HepG2 (cell line): Measurements from ENCODE around the gene RAB23. TPM values are rescaled to one million over a fixed set of nuclear protein-coding genes. Genes with fewer than 3 reads are reported as not detected.

ENCODE experiments used
- ATAC-seq: fragments of 200-7000 bp; cut with Tn5 transposase; 3 replicates; pipeline ENCODE4 v1.9.1; 2020; ENCODE audit warnings: mild to moderate bottlenecking, moderate library complexity
- BruUV-seq: library from RNA; stranded (reverse); fragments of 400-500 nt; replicated peaks from 2 replicates; lab custom pipeline; 2021; lab: Mats Ljungman, UMichigan
- CTCF ChIA-PET: fragments of 300-600 bp; formaldehyde crosslinking; extraction: SDS; loops from one replicate; lab custom pipeline; 2021; ENCODE audit warnings: low total read pairs, inconsistent platforms, low intra/inter-chr PET ratio; lab: Yijun Ruan, JAX
- POLR2A ChIA-PET: fragments of 350-600 bp; sonication (Branson Sonifier 250); formaldehyde crosslinking; loops from one replicate; lab custom pipeline; 2020; ENCODE audit warnings: antibody characterized with exemption, inconsistent platforms; lab: Yijun Ruan, JAX
- DNase-seq: peaks from one replicate; pipeline ENCODE4 v3.0.0-alpha.2; 2015; ENCODE audit warnings: low spot score
- FAIRE-seq: peaks from 3 replicates; lab custom pipeline; 2011; peaks lifted over from hg19 to GRCh38; lab: Jason Lieb, UNC
- H2AFZ ChIP-seq: one replicate; pipeline ENCODE4 v1.6.1; 2011; ENCODE audit warnings: low read length, inconsistent platforms
- H3K27ac ChIP-seq: fragments of 300-600 bp; 3 replicates; pipeline ENCODE4 v1.8.0; 2011; ENCODE audit warnings: mixed run types, mild to moderate bottlenecking, mixed read lengths, low read length, inconsistent platforms; ENCODE audit not compliant: insufficient read depth; ENCODE audit errors: extremely low read length
- H3K27me3 ChIP-seq, 2 experiments: fragments of 200-600 bp in 1 of 2; 2 replicates in 1 of 2; 3 replicates in 1 of 2; pipeline versions ENCODE4 v1.6.0 to v1.8.0; 2011; ENCODE audit warnings: low read length in 2 of 2, mild to moderate bottlenecking in 2 of 2, moderate library complexity in 2 of 2, inconsistent platforms in 1 of 2; ENCODE audit not compliant: insufficient read depth in 2 of 2, control insufficient read depth in 1 of 2
- H3K36me3 ChIP-seq, 2 experiments: fragments of 200-600 bp in 1 of 2; replicated peaks in 1 of 2; 2 replicates in 1 of 2; 3 replicates in 1 of 2; pipeline versions ENCODE4 v1.5.1 to v1.8.0; 2011; ENCODE audit warnings: low read length in 2 of 2, inconsistent platforms in 1 of 2; ENCODE audit not compliant: insufficient read depth in 2 of 2, control insufficient read depth in 1 of 2
- H3K4me1 ChIP-seq: 2 replicates; pipeline ENCODE4 v1.5.1; 2012; ENCODE audit warnings: low read length, inconsistent platforms; ENCODE audit not compliant: insufficient read depth
- H3K4me2 ChIP-seq: 2 replicates; pipeline ENCODE4 v1.6.0; 2011; ENCODE audit warnings: low read depth, low read length, inconsistent platforms
- H3K4me3 ChIP-seq, 3 experiments: fragments of 200-600 bp in 1 of 3; sonication (generic), shearing (Covaris generic) in 1 of 3; replicated peaks in 1 of 3; 2 replicates each; pipeline ENCODE4 v1.5.1; 2011 to 2016; ENCODE audit warnings: low read length in 3 of 3, inconsistent platforms in 2 of 3, low read depth in 2 of 3, mild to moderate bottlenecking in 2 of 3, control low read depth in 1 of 3, mixed read lengths in 1 of 3; ENCODE audit not compliant: insufficient read depth in 1 of 3
- H3K79me2 ChIP-seq: one replicate; pipeline ENCODE4 v1.6.1; 2011; ENCODE audit warnings: low read length, inconsistent platforms; ENCODE audit not compliant: insufficient read depth
- H3K9ac ChIP-seq: 2 replicates; pipeline ENCODE4 v1.6.0; 2011; ENCODE audit warnings: mild to moderate bottlenecking, low read depth, low read length, inconsistent platforms; ENCODE audit not compliant: insufficient read depth
- H3K9me3 ChIP-seq: 2 replicates; pipeline ENCODE4 v1.5.1; 2012; ENCODE audit warnings: mild to moderate bottlenecking, low read length
- H4K20me1 ChIP-seq: 2 replicates; pipeline ENCODE4 v1.6.0; 2011; ENCODE audit warnings: inconsistent platforms, mild to moderate bottlenecking, low read length, moderate library complexity; ENCODE audit not compliant: insufficient read depth
- IRF2 ChIP-seq: IDR thresholded peaks from 2 replicates; pipeline ENCODE4 v1.6.1; 2018; ENCODE audit warnings: missing genetic modification reagents, missing compliant biosample characterization
- MNT ChIP-seq: fragments of 450-650 bp; IDR thresholded peaks from 2 replicates; pipeline ENCODE4 v1.6.1; 2016
- SRF ChIP-seq: IDR thresholded peaks from 2 replicates; pipeline ENCODE4 v1.6.1; 2011; ENCODE audit warnings: mild to moderate bottlenecking, low read depth, low read length, moderate library complexity
- ZBTB2 ChIP-seq: sonication (generic); formaldehyde crosslinking; IDR thresholded peaks from 2 replicates; pipeline ENCODE4 v1.8.0; 2022; ENCODE audit warnings: low read depth, missing genetic modification reagents
- ZMAT5 ChIP-seq: sonication (generic); formaldehyde crosslinking; IDR thresholded peaks from 2 replicates; pipeline ENCODE4 v1.5.0; 2020; ENCODE audit warnings: mild to moderate bottlenecking, low read depth, missing genetic modification reagents, borderline replicate concordance
- ZNF276 ChIP-seq: sonication (generic); formaldehyde crosslinking; IDR thresholded peaks from 2 replicates; pipeline ENCODE4 v1.4.0; 2020; ENCODE audit warnings: mild to moderate bottlenecking, low read depth, missing genetic modification reagents
- ZNF615 ChIP-seq: sonication (generic); formaldehyde crosslinking; IDR thresholded peaks from 2 replicates; pipeline ENCODE4 v1.5.0; 2020; ENCODE audit warnings: mild to moderate bottlenecking, missing genetic modification reagents, borderline replicate concordance
- WGBS: methylation state at CpG from one replicate; pipeline ENCODE4 v1.1.6; 2017; ENCODE audit warnings: low lambda C conversion rate; 5-methylcytosine and 5-hydroxymethylcytosine counted together
- in situ Hi-C: cut with HindIII; loops from 2 replicates; pipeline ENCODE4 v1.10.0; 2017; ENCODE audit warnings: low pct_unique_long_range_greater_than_20kb; ENCODE audit not compliant: extremely low pct_ligation_motif_present
- intact Hi-C: fragments of 100-400 bp; cut with micrococcal nuclease; formaldehyde crosslinking; loops from one replicate; pipeline ENCODE4 v1.10.0; 2022; ENCODE audit not compliant: unreplicated experiment
- polyA plus RNA-seq, 8 experiments: library from polyadenylated mRNA; depleted of rRNA in 3 of 8; stranded (reverse) in 7 of 8; unstranded in 1 of 8; fragments of >200 nt; fragmentation: Illumina TruSeq in 4 of 8; extraction: Trizol in 4 of 8; gene quantifications; 2 replicates each; pipeline versions ENCODE4 v1.2.1 to v1.2.3, GENCODE V29; 2011 to 2016; ENCODE audit warnings: low read depth in 4 of 8, missing spikeins in 1 of 8, mixed read lengths in 1 of 8; ENCODE audit not compliant: insufficient read depth in 1 of 8
- total RNA-seq, 5 experiments: library from RNA; depleted of rRNA; stranded (reverse); fragments of >200 nt; fragmentation: Illumina TruSeq; extraction: Trizol; gene quantifications; 2 replicates each; pipeline ENCODE4 v1.2.3, GENCODE V29; 2016; ENCODE audit warnings: low read depth in 1 of 5

Gene RAB23
- total and polyA plus RNA-seq, 2 of the 13 experiments (the other 11 are each of a cell fraction or from before 2014, with no cell fraction given) = 5.5 to 16.4 TPM

- TF ChIP-seq ZBTB2 (no peak), IRF2 (CRISPR knock-in tag) (no peak), ZNF615 (CRISPR knock-in tag) (no peak), ZNF276 (CRISPR knock-in tag) (no peak)
These were observed 41.6 kb upstream of the RAB23 start (continued) for GRCh38 chr6:57263739-57264138.

- Histone ChIP-seq H3K36me3 (no peaks in the 10 kb centered on the region), H3K9ac (no peak overlapping the region), H3K27me3 (peaks cover 0 to 6% of the 10 kb centered on the region in 2 experiments; a peak in 3 of 5 replicates), H4K20me1 (no peaks in the 10 kb centered on the region), H3K27ac (no peak overlapping the region), H3K4me1 (no peaks in the 10 kb centered on the region), H3K4me3 (no peak overlapping the region), H3K79me2 (no peaks in the 10 kb centered on the region), H3K9me3 (no peaks in the 10 kb centered on the region), H2AFZ (no peak overlapping the region), H3K4me2 (no peak overlapping the region)
- CTCF ChIA-PET = no interaction called here
- POLR2A ChIA-PET = no interaction called here
- 28% methylated on average over 3 of the region's 3 CpGs for WGBS
- in situ Hi-C loops = loop anchor here (10.0 kb wide), 1 partner anchor 52 kb away; the partner anchor contains the start of gene PRIM2
- DNase-seq (no peak), FAIRE-seq (no peak), ATAC-seq (no peak)
- no TSS peak for BruUV-seq
- TF ChIP-seq MNT (0 out of 2 replicates have a peak, but pooled peaks have one; percentile 6), ZMAT5 (CRISPR knock-in tag) (no peak), SRF (peak; percentile 73; the same call in 1 of the 2 replicates)
- intact Hi-C loops = no loop called here
These were observed 41.0 kb upstream of the RAB23 start for GRCh38 chr6:57262901-57263694.
